Breast epithelium (tissue), 4 donors: Measurements from ENCODE around the gene CTTN. TPM values are rescaled to one million over a fixed set of nuclear protein-coding genes. Genes with fewer than 3 reads are reported as not detected.

Experiments used
- DNase-seq, 2 donors: peaks; one replicate each; pipeline ENCODE4 v3.0.0-alpha.2; 2019; ENCODE audit warnings: low spot score in 2 of 2
- H3K27ac ChIP-seq, 2 donors: fragments of 200-600 bp; sonication (generic) in 1 of 2; one replicate each; pipeline ENCODE4 v1.5.1; 2016 to 2019; ENCODE audit warnings: mild to moderate bottlenecking in 1 of 2
- H3K27me3 ChIP-seq, 2 donors: fragments of 200-600 bp; sonication (generic) in 1 of 2; one replicate each; pipeline versions ENCODE4 v1.5.1 to v1.6.0; 2017 to 2019; ENCODE audit warnings: control low read depth in 1 of 2, mild to moderate bottlenecking in 1 of 2
- H3K36me3 ChIP-seq: fragments of 200-600 bp; one replicate; pipeline ENCODE4 v1.5.1; 2019
- H3K4me1 ChIP-seq, 2 donors: fragments of 200-600 bp; sonication (generic); one replicate each; pipeline ENCODE4 v1.5.1; 2016 to 2019; ENCODE audit warnings: control low read depth in 1 of 2
- H3K4me3 ChIP-seq, 3 donors: fragments of 200-600 bp; sonication (generic); 1 replicate in 2 of 3; 2 replicates in 1 of 3; pipeline ENCODE4 v1.5.1; 2016 to 2019; ENCODE audit warnings: mild to moderate bottlenecking in 3 of 3, moderate library complexity in 2 of 3
- H3K9me3 ChIP-seq, 2 donors: fragments of 200-600 bp; sonication (generic) in 1 of 2; one replicate each; pipeline ENCODE4 v1.5.1; 2016 to 2019; ENCODE audit warnings: control low read depth in 1 of 2
- POLR2A ChIP-seq: fragments of 450-650 bp; IDR thresholded peaks from one replicate; pipeline ENCODE4 v1.6.1; 2016; ENCODE audit warnings: antibody characterized with exemption, mild to moderate bottlenecking, moderate library complexity
- POLR2AphosphoS5 ChIP-seq, 3 donors: sonication (generic); formaldehyde crosslinking; IDR thresholded peaks; one replicate each; pipeline ENCODE4 v1.6.1; 2017; ENCODE audit warnings: antibody characterized with exemption in 3 of 3
- intact Hi-C: fragments of 100-400 bp; cut with DNase I; formaldehyde crosslinking; loops from one replicate; pipeline ENCODE4 v1.15.1; 2023; ENCODE audit warnings: low total_unique reads
- total RNA-seq, 3 donors: library from RNA; depleted of rRNA; stranded (reverse); fragments of >200 nt; gene quantifications; one replicate each; pipeline ENCODE4 v1.1.0, GENCODE V29; 2016
- TF ChIP-seq, protein P1 (sequence below), 3 donors: fragments of 450-650 bp; IDR thresholded peaks; one replicate each; pipeline ENCODE4 v1.5.1; 2016 to 2017; ENCODE audit warnings: antibody characterized with exemption in 3 of 3, mild to moderate bottlenecking in 3 of 3, moderate library complexity in 3 of 3

The CTTN gene
- total RNA-seq, 3 donors from 2014 or later = 283 to 306 (median 285) TPM

DNA sequence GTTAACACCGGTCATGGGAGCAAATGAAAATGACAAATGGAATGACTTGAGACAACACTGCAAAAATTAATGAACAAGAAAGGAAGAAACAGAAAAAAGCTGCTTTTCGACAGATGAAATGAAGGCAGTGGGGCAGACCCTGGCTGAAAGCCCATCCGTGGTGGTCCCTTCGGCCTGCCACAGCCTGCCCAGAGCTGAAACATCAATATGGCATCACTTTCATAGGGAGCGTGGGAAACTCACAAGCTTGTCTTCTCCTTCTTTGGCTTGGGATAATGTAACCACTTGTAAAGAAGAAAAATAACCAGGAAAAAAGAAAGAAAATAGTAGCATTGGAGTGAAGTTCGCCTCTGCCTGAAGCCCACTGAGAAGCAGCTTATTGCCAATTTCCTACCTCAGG is 78.8 kb downstream of the CTTN start:
- no peak for TF ChIP-seq POLR2A
- no peak for TF ChIP-seq POLR2AphosphoS5 (IDR thresholded peaks at IDR 0.05)
- TF ChIP-seq, protein P1, sequence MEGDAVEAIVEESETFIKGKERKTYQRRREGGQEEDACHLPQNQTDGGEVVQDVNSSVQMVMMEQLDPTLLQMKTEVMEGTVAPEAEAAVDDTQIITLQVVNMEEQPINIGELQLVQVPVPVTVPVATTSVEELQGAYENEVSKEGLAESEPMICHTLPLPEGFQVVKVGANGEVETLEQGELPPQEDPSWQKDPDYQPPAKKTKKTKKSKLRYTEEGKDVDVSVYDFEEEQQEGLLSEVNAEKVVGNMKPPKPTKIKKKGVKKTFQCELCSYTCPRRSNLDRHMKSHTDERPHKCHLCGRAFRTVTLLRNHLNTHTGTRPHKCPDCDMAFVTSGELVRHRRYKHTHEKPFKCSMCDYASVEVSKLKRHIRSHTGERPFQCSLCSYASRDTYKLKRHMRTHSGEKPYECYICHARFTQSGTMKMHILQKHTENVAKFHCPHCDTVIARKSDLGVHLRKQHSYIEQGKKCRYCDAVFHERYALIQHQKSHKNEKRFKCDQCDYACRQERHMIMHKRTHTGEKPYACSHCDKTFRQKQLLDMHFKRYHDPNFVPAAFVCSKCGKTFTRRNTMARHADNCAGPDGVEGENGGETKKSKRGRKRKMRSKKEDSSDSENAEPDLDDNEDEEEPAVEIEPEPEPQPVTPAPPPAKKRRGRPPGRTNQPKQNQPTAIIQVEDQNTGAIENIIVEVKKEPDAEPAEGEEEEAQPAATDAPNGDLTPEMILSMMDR (IDR thresholded peaks at IDR 0.05) = no peak
- DNase-seq = no peak
- Histone ChIP-seq H3K27me3 (no peaks in the 10 kb centered on the region), H3K4me1 (no peaks in the 10 kb centered on the region), H3K9me3 (no peaks in the 10 kb centered on the region), H3K27ac (no peak overlapping the region), H3K36me3 (no peaks in the 10 kb centered on the region), H3K4me3 (no peak overlapping the region)
- intact Hi-C loops = no loop called here

DNA sequence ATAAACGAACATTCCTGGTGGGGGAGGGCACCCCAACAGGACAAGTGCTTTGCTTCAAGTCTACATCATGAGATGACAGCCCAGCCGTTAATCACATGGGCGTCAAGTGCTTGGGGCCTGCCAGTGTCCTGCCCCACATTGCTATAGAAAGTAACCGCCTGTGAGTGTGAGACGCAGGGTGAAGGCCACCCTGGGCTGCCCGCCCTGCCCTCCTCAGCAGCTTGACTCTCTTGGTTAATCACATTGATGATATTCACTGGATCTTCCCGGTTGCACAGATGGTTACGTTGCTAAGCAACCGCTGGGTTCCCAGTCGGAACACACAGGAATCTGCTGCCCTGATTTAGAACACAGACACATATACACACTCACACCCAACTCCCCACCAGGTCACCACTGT is 79.3 kb downstream of the CTTN start:
- TF ChIP-seq POLR2AphosphoS5 (IDR thresholded peaks at IDR 0.05) = no peak
- TF ChIP-seq, protein P1 (IDR thresholded peaks at IDR 0.05) = no peak
- TF ChIP-seq POLR2A = no peak
- H3K4me3 ChIP-seq = no peak overlapping the region
- H3K27ac ChIP-seq = no peak overlapping the region
- intact Hi-C loops = no loop called here
- no peaks in the 10 kb centered on the region for H3K36me3 ChIP-seq
- H3K9me3 ChIP-seq = no peaks in the 10 kb centered on the region
- H3K27me3 ChIP-seq = no peaks in the 10 kb centered on the region
- no peaks in the 10 kb centered on the region for H3K4me1 ChIP-seq
- no peak for DNase-seq

DNA sequence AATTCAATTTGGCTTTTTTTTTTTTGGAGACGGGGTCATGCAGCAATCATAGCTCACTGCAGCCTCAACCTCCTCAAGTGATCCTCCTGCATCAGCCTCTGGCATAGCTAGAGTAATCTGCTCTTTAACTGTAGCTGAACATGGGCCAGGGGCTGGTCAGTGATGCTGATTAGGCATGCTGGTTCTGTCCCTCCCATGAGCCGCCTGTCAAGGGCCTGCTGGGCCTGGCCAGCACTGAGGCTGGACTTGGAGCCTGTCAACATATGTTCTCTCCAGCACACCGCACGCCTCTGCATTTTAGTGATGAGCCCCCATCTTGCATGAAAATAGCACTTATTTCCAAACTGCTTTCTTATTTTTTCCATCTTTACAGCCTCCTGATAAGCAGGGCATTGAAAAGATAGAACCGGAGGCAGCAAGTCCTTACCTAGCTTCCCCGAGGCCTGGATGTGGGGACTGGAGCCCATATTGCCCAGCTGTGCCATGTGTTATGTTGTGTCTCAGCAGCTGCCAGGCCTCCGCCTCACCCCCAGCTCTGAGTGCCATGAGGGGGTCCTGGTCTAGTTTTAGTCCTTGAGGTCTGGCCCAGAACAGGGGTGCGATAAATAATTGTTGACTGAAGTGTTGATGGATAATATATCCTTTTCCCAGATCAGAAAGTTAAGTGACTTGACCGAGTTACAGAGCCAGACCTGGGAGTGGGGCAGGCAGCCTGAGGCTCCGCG is 80.0 kb downstream of the CTTN start:
- Histone ChIP-seq H3K9me3 (no peaks in the 10 kb centered on the region), H3K36me3 (no peaks in the 10 kb centered on the region), H3K27ac (no peak overlapping the region), H3K4me3 (no peak overlapping the region), H3K27me3 (no peaks in the 10 kb centered on the region), H3K4me1 (no peaks in the 10 kb centered on the region)
- DNase-seq = no peak
- TF ChIP-seq, protein P1 (IDR thresholded peaks at IDR 0.05) = no peak
- TF ChIP-seq POLR2A = no peak
- no peak for TF ChIP-seq POLR2AphosphoS5 (IDR thresholded peaks at IDR 0.05)
- intact Hi-C loops = no loop called here

DNA sequence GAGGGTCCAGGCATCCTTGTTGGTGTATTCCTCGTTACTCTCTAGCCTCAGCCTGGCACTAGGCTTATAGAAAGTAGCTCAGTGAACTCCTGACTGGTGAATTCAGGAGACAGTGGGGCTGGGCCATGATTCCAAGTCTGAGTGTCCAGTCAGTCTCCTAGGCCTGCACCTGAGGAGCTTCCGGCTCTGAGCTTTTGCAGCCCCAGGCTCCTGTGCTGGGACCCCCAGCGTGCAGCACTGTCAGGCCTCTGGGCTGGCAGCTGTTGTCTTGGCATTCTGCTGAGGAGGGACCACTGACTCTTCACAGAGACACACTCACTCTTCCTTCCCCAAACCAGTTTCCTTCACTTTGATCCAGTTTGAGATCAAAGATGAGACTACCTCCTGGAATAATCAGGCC is 82.4 kb downstream of the CTTN start:
- no peak for DNase-seq
- TF ChIP-seq POLR2A (no peak), POLR2AphosphoS5 (IDR thresholded peaks at IDR 0.05) (no peak)
- TF ChIP-seq, protein P1 (IDR thresholded peaks at IDR 0.05) = no peak
- intact Hi-C loops = loop anchor here (10.0 kb wide), 1 partner anchor 254 kb away; no protein-coding TSS in a partner anchor

DNA sequence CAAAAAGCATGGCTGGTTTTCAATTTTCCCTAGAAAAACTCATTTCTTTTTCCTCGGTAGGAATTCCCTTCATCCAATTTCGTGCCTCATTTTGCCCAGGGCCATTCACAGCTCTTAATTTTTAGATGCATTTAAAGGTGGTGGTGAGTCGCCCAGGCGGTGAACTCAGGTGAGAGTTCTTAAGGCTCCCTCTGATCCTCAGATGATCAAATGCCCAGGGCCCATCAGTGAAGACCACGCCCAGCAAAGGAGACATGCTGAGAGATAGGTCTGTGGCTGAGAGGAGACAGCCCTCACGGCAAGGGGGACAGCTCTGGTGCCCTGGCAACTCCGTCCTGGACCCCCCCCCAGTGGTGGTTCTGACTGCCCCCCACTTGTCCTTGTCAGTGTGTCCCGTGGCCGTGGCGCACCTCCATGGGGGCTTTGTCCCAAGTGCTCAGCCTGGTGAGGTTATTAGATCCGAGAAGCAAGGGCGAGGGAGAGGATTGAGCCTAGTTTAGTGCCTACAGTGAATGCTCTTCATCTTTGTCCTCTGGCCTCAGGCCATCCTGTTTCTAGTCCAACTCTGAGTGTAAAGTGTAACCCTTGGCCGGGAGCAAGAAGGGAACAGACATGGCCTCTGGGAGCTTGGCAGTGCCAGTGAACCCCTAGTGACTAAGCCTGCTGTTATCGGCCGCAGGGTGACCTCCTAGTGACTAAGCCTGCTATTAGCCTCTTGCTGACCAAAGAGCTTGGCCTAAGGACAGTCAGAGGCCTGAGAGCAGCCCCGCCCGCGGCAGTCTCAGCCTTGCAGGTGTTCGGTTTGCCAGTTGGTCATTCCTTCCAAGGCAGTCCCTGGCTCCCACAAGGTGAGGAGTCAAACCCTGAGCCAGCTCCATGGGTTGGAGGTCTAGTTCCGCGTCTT is 83.5 kb downstream of the CTTN start:
- H3K9me3 ChIP-seq = peaks cover 0 to 1% of the 10 kb centered on the region in 2 donors
- H3K36me3 ChIP-seq = no peaks in the 10 kb centered on the region
- intact Hi-C loops = loop anchor here (10.0 kb wide), 1 partner anchor 253 kb away; no protein-coding TSS in a partner anchor
- H3K27me3 ChIP-seq = no peaks in the 10 kb centered on the region
- TF ChIP-seq, protein P1 (IDR thresholded peaks at IDR 0.05) = no peak
- no peak for TF ChIP-seq POLR2A
- no peak for TF ChIP-seq POLR2AphosphoS5 (IDR thresholded peaks at IDR 0.05)
- no peak for DNase-seq
- no peaks in the 10 kb centered on the region for H3K4me1 ChIP-seq
- no peak overlapping the region for H3K4me3 ChIP-seq
- no peak overlapping the region for H3K27ac ChIP-seq

More for the DNA sequence above, 82.4 kb downstream of the CTTN start:
- Histone ChIP-seq H3K36me3 (no peaks in the 10 kb centered on the region), H3K4me1 (no peaks in the 10 kb centered on the region), H3K9me3 (no peaks in the 10 kb centered on the region), H3K4me3 (no peak overlapping the region), H3K27ac (no peak overlapping the region), H3K27me3 (no peaks in the 10 kb centered on the region)
